ELF-1 (cell line): ENCODE results near the gene CHST9.
"Not testable (repeated sequence)": the region's sequence is repeated elsewhere in the genome, so short reads cannot be mapped to it uniquely, and the experiment has no call there.

Source experiments
- DNase-seq: peaks from one replicate; pipeline ENCODE4 v3.0.0-alpha.2; 2016; ENCODE audit warnings: low read depth, low spot score

The CHST9 gene

DNA sequence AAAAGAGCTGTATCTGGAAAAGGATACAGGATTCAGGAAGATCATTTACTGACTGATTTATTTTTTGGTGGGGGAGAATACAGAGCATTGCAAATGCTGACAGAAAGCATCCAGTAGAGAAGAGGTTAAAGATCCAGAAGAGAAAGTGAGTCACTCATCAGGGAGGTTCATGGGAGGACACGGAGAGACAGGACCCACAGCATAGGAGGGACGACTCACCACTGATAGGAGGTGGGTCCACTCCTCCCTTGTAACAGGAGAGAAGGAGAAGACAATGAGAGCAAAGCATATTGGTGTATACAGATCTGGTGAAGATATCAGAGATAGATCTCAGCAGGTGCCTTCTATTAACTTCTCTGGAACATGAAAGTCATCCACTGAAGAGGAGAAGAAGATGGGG lies 177.2 kb downstream of the CHST9 start:
- DNase-seq, result no peak

DNA sequence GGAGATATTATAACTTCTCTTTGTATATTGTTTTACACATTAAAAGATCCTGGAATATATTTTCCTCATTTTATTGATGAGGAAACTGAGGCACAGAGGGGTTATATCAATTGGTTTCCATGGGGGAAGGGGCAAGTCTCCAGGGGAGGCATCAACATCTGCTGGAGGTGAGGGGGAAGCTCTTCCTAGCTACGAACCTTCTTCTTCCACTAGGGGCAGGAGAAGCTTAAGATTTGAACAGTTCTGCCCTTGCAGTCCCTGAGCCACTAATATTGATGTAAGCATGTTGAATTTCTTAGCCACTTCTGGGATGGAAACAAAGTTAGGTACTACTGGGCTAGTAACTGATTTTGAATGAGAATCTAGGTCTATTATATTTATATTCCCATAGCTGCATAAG lies 179.5 kb downstream of the CHST9 start:
- peak; percentile 23 for DNase-seq

GRCh38 chr18:27004056-27004829 lies 180.9 kb downstream of the CHST9 start:
- no peak for DNase-seq

- no peak for DNase-seq
Measured at GRCh38 chr18:26999797-27000196, 185.3 kb downstream of the CHST9 start.

DNA sequence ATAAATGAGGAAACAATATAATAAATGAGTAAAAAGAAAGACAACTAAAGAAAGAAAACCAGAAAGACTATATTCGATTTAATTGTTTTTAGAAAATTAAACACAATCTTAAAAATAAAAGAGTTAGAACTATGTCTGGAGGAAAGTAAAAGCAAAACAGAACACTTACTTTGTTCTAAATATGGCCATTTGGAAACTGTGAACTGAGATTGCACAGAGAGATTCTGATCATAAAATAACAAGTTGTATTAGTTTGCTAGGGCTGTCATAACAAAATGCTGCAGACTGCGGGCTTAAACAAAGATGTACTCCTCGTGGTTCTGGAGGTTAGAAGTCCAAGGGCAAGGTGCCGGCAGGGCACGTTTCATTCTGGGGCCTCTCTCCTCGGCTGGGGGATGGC lies 191.5 kb downstream of the CHST9 start:
- no peak for DNase-seq

DNA sequence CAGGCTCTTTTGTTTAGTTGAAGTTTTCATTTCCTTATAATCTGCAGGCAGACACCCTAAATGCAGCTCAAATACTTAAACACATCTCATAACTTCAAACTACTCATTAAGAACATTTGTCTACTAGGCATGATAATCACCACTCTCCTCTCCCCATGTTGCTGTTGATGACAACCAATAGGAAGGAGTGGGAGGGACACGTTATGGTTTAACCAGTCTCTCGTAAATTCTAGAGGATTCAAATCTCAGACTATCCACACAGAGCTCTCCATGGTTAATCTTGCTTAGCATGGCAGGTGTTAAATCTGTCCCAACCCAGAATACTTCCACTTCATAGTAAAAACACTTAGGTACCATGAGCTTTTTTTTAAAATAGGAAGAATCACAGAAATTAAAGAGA lies 192.2 kb downstream of the CHST9 start:
- no peak for DNase-seq

DNA sequence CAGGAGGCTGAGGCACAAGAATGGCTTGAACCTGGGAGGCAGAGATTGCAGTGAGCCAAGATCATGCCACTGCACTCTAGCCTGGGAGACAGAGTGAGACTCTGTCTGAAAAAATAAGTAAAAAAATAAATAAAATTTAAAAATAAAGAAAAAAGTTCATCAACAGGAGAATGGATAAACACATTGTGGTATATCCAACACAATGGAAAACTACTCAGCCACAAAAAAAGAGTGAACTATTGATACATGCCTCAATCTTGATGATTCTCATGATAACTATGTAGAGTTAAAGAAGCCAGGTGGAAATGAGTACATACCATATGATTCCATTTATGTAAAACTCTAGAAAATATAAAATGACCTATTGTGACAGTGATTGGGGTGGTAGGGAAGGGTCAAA lies 195.3 kb downstream of the CHST9 start:
- DNase-seq, result no peak

DNA sequence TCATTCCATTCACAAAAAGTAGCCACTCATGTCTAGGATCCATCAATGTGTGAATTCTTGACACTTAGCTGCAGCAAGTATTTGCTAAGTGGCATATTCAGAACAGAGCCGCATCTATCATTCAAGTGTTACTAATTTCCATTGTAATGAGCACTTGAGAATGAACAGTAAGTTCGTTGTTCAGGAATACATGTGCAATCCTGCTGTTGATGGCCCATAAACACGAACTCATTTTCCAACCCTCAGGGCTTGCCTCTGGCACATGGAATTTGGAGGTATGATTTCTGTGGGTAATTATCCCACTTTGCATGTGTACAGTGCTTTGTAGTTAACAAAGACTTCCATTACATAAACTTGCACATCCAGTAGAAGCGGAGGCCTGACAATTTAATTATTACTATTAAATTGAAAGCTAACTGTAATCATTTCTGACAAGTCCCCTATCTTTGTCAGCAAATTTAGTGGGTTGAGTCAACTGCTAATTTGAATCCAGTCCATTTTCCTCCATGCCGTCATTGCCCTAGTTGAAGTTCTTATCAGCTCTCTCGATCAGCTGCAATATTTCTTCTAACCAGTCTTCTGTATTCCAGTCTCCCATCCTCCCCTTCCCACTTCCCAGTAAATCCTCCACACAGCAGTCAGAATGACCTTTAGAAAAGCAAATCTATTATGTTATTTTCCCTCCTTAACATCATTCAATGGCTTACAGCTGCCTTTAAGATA lies 203.6 kb downstream of the CHST9 start:
- no peak for DNase-seq

DNA sequence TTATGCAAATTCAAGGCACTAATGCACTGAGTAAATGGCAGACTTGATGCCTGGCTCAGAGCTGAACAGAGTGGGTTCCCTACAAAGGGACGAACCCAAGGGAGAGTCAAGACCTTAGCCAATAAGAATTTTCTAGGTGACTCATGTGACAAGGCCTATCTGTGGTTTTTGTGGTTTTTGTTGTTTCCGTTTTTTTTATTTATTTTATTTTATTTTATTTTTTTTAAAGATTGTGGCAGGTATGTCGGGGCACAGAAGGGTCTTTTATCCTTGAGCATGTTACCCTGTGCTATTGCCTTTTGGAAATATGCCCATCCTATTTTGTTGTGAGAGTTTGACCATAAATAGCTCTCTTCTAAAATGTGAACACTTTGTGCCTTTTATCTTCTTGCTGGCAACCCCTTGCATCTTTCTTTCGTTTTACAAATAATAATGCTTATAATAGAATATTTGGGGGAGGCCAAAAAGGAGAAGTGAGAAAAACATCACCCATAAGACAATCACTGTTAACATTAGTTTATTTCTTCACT lies 206.2 kb downstream of the CHST9 start:
- DNase-seq, result no peak

- no peak for DNase-seq
Measured at GRCh38 chr18:26977781-26978180, 207.3 kb downstream of the CHST9 start.

DNA sequence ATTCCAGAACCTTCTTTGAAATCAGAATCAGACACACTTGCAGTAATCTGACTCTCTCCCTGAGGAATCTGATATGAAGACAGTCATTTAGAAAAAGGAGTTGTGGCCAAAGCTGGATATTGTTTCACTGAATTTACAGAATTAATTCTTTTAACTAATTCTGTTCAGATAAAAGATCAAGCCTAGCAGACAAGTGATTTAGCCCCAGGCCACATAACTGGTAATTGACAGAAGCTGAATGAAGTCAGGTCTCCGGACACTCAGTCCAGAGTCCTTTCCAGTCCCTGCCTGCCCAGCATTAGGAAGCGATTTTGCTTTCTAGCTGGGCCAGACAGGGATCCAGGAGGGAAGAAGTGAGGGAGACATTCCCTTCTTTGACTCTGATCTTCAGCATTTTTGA lies 208.9 kb downstream of the CHST9 start:
- no peak for DNase-seq

- DNase-seq, result not testable (repeated sequence)
Measured at GRCh38 chr18:26972549-26972948, 212.6 kb downstream of the CHST9 start.

- no peak for DNase-seq
Measured at GRCh38 chr18:26971409-26971808, 213.7 kb downstream of the CHST9 start.

DNA sequence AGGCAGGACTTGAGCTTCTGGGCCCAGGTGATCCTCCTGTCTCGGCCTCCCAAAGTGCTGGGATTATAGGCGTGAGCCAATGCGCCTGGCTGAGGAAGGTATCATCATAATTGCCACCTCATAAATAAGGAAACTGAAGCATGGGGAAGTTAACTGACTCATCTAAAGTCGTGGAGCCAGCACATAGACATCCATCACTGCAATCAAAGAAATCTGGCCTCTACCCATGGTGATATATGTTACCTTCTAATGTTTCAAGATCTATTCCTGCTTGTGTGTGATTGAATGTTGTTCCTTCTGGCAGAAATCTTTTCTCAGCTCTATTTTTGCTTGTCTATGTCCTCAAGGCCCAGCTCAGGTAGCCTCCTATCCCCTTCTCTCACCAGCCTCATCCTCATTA lies 214.5 kb downstream of the CHST9 start:
- no peak for DNase-seq

DNA sequence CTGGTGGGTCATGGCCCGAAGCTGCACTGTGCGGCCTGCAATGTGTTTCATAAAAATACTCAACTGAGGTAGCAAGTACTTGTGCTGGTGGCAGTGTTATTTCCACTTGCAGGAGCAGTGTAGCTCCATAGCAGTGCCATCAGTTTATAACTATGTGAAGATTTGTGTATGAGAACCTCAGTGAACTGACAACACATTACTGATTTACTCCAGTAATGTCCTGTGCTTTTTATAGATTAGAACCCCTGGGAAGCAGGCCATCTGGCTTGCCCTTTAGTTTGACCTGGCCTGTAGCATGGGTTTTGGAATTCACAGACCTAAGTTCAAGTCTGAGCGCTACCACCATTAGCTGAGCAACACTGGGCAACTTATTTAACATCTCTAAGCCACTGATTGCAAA lies 219.9 kb downstream of the CHST9 start:
- DNase-seq, result no peak

GRCh38 chr18:26963292-26963691 lies 221.8 kb downstream of the CHST9 start:
- DNase-seq, result no peak

- no peak for DNase-seq
Measured at GRCh38 chr18:26961839-26962238, 223.3 kb downstream of the CHST9 start.

- no peak for DNase-seq
Measured at GRCh38 chr18:26960911-26961310, 224.2 kb downstream of the CHST9 start.

DNA sequence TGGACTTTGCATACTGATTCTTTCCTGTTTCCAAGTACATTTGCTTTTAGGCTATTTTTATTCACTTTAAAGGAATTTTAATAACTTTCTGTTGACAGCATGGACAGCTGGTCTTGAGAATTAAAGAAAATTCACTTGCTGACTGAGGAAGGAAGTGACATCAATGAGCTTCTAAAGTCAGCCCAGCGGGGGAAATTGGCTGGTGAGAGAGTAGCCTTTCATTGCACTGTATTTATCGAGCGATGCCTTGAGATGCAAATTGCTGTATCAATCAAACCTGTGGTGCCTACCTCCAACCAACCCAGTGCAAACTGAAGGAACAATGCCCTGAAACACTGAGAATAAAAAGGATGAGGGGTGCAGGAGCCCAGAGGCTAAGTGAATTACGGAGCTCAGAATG lies 228.2 kb downstream of the CHST9 start:
- peak; percentile 79 for DNase-seq

GRCh38 chr18:26948703-26949102 lies 236.4 kb downstream of the CHST9 start:
- DNase-seq, result no peak

- DNase-seq, result no peak
Measured at GRCh38 chr18:26943906-26944305, 241.2 kb downstream of the CHST9 start.

DNA sequence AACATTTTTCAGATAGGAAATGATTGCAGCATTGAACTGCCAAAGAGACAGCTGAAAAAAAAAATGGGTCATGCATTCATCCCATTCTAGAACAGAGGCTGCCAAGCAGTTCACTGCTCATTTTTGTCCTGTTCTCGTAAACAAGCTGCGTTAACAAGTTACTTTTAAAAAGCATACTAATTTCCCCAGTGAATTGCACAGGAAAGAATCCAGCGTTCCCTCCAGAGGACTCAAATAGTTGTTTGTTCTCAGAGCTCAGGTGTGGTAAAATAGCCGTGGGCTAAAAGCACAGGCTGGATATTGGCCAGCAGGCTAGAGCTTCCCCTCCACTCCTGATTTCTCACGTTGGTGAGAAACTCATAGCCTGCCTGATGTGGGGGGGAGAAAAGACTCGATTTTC lies 243.5 kb downstream of the CHST9 start:
- no peak for DNase-seq
